BJ (cell line): ENCODE data around the gene GABARAP. TPM values are rescaled to one million over a fixed set of nuclear protein-coding genes. Genes with fewer than 3 reads are reported as not detected.
"Not testable (repeated sequence)": the region's sequence is repeated elsewhere in the genome, so short reads cannot be mapped to it uniquely, and the experiment has no call there.

Experiments
- CTCF ChIA-PET: fragments of 350-600 bp; formaldehyde crosslinking; extraction: SDS; loops from one replicate; lab custom pipeline; 2021; ENCODE audit warnings: antibody characterized with exemption, inconsistent platforms; lab: Yijun Ruan, JAX
- POLR2A ChIA-PET: fragments of 300-600 bp; sonication (Branson Sonifier 250); formaldehyde crosslinking; extraction: SDS; loops from one replicate; lab custom pipeline; 2021; ENCODE audit warnings: antibody characterized with exemption; lab: Charles Lee
- DNase-seq: peaks from one replicate; pipeline ENCODE4 v3.0.0-alpha.2; 2011; ENCODE audit warnings: low read depth
- H3K27me3 ChIP-seq: 2 replicates; pipeline ENCODE4 v1.6.0; 2011; ENCODE audit warnings: low read length; ENCODE audit not compliant: control insufficient read depth, insufficient read depth
- H3K36me3 ChIP-seq: 2 replicates; pipeline ENCODE4 v1.5.1; 2011; ENCODE audit warnings: low read length; ENCODE audit not compliant: control insufficient read depth, insufficient read depth
- H3K4me3 ChIP-seq: 2 replicates; pipeline ENCODE4 v1.5.1; 2011; ENCODE audit warnings: low read depth, mild to moderate bottlenecking, control low read depth, low read length
- CTCF ChIP-seq: IDR thresholded peaks from 2 replicates; pipeline ENCODE4 v1.5.1; 2011; ENCODE audit warnings: low read depth, mild to moderate bottlenecking, control low read depth, inconsistent platforms, low read length, moderate library complexity; ENCODE audit not compliant: insufficient read depth
- polyA plus RNA-seq: library from polyadenylated mRNA; depleted of rRNA; stranded (reverse); fragments of >200 nt; gene quantifications from 2 replicates; pipeline ENCODE4 v1.2.3, GENCODE V29; 2011

GABARAP gene
- polyA plus RNA-seq, 1 experiment = 762 TPM

GRCh38 chr17:7249830-7250229 is 7.6 kb upstream of the GABARAP start:
- Histone ChIP-seq H3K27me3 (no peaks in the 10 kb centered on the region), H3K36me3 (peaks cover 9% of the 10 kb centered on the region; the same call in 1 of the 2 replicates), H3K4me3 (peak overlapping the region; percentile 78)
- DNase-seq = no peak
- ChIA-PET CTCF (interaction anchor here (2.2 kb wide), 1 partner anchor 47 kb away, joined by 8 read pairs; no protein-coding TSS in a partner anchor), POLR2A (no interaction called here)
- TF ChIP-seq CTCF = no peak

GRCh38 chr17:7249214-7249613 is 7.0 kb upstream of the GABARAP start:
- POLR2A ChIA-PET = no interaction called here
- CTCF ChIA-PET = interaction anchor here (1.2 to 2.2 kb wide), 2 partner anchors 29 to 47 kb away, joined by 4 to 8 read pairs; partner anchors contain the start of genes ACADVL and DLG4
- DNase-seq = no peak
- no peak for TF ChIP-seq CTCF
- Histone ChIP-seq H3K27me3 (no peaks in the 10 kb centered on the region), H3K4me3 (no peak overlapping the region), H3K36me3 (peaks cover 6% of the 10 kb centered on the region; the same call in 1 of the 2 replicates)

GRCh38 chr17:7248796-7249195 is 6.5 kb upstream of the GABARAP start:
- no peak overlapping the region for H3K4me3 ChIP-seq
- CTCF ChIA-PET = interaction anchor here (1.0 to 2.2 kb wide), 3 partner anchors 29 to 78 kb away, joined by 4 to 8 read pairs (median 4); partner anchors contain the start of genes ACADVL and DLG4
- POLR2A ChIA-PET = no interaction called here
- H3K36me3 ChIP-seq = peaks cover 4% of the 10 kb centered on the region; the same call in 1 of the 2 replicates
- DNase-seq = no peak
- H3K27me3 ChIP-seq = no peaks in the 10 kb centered on the region
- no peak for TF ChIP-seq CTCF

- TF ChIP-seq CTCF = no peak
- no peak overlapping the region for H3K4me3 ChIP-seq
- POLR2A ChIA-PET = no interaction called here
- CTCF ChIA-PET = no interaction called here
- peaks cover 4% of the 10 kb centered on the region; the same call in 1 of the 2 replicates for H3K36me3 ChIP-seq
- H3K27me3 ChIP-seq = no peaks in the 10 kb centered on the region
- no peak for DNase-seq
Measured at GRCh38 chr17:7246779-7247178, 4.5 kb upstream of the GABARAP start.

GRCh38 chr17:7243838-7244237 is 1.6 kb upstream of the GABARAP start:
- DNase-seq, H3K36me3 ChIP-seq, POLR2A ChIA-PET, H3K27me3 ChIP-seq, H3K4me3 ChIP-seq: not testable (repeated sequence)
- CTCF ChIA-PET = interaction anchor here (0.8 kb wide), 1 partner anchor 28 kb away, joined by 3 read pairs; no protein-coding TSS in a partner anchor

GRCh38 chr17:7243453-7243729 is 1.1 kb upstream of the GABARAP start:
- Histone ChIP-seq H3K36me3 (peaks cover 10% of the 10 kb centered on the region), H3K4me3 (peak overlapping the region; percentile 67), H3K27me3 (no peaks in the 10 kb centered on the region)
- no peak for TF ChIP-seq CTCF
- ChIA-PET CTCF (interaction anchor here (0.8 to 1.1 kb wide), 2 partner anchors 28 to 53 kb away, joined by 3 to 4 read pairs; no protein-coding TSS in a partner anchor), POLR2A (no interaction called here)
- DNase-seq = no peak
